HG03432 (cell line): ENCODE measurements around the gene PPP1R15B.

Experiments used
- ATAC-seq: cut with Tn5 transposase; IDR thresholded peaks from one replicate; pipeline ENCODE4 v1.9.1; 2021; ENCODE audit warnings: mild to moderate bottlenecking, moderate library complexity; ENCODE audit not compliant: unreplicated experiment

The PPP1R15B gene

GRCh38 chr1:204404629-204405028 is 7.0 kb downstream of the PPP1R15B start:
- ATAC-seq = no peak

GRCh38 chr1:204402391-204402790 is 9.2 kb downstream of the PPP1R15B start:
- ATAC-seq = no peak

GRCh38 chr1:204401730-204402129 is 9.9 kb downstream of the PPP1R15B start:
- ATAC-seq = no peak

- no peak for ATAC-seq
These were observed 10.6 kb downstream of the PPP1R15B start for GRCh38 chr1:204400882-204401510.

GRCh38 chr1:204398197-204399125 is 13.2 kb downstream of the PPP1R15B start:
- ATAC-seq = peak; percentile 68

GRCh38 chr1:204396015-204396583 is 15.5 kb downstream of the PPP1R15B start:
- no peak for ATAC-seq

GRCh38 chr1:204391629-204392028 is 20.0 kb downstream of the PPP1R15B start:
- ATAC-seq = no peak

- ATAC-seq = no peak
These were observed 20.7 kb downstream of the PPP1R15B start for GRCh38 chr1:204390751-204391466.

GRCh38 chr1:204385727-204386126 is 25.9 kb downstream of the PPP1R15B start:
- ATAC-seq = no peak

- no peak for ATAC-seq
These were observed 26.8 kb downstream of the PPP1R15B start for GRCh38 chr1:204384636-204385352.

- ATAC-seq = no peak
These were observed 28.3 kb downstream of the PPP1R15B start for GRCh38 chr1:204383163-204383904.

GRCh38 chr1:204382714-204383083 is 28.9 kb downstream of the PPP1R15B start:
- no peak for ATAC-seq

GRCh38 chr1:204380293-204380831 is 31.3 kb downstream of the PPP1R15B start:
- ATAC-seq = no peak

- peak; percentile 55 for ATAC-seq
These were observed 33.6 kb downstream of the PPP1R15B start for GRCh38 chr1:204377800-204378668.

GRCh38 chr1:204376919-204377799 is 34.5 kb downstream of the PPP1R15B start:
- no peak for ATAC-seq

- no peak for ATAC-seq
These were observed 35.2 kb downstream of the PPP1R15B start for GRCh38 chr1:204376465-204376864.

- ATAC-seq = no peak
These were observed 37.7 kb downstream of the PPP1R15B start for GRCh38 chr1:204373911-204374310.

GRCh38 chr1:204370176-204370575 is 41.4 kb downstream of the PPP1R15B start:
- ATAC-seq = no peak
